Upper lobe of left lung (tissue), 6 donors: Measurements from ENCODE around the gene SHISA6. TPM values are rescaled to one million over a fixed set of nuclear protein-coding genes. Genes with fewer than 3 reads are reported as not detected.

ENCODE experiments used
- ATAC-seq, 2 donors: fragments of 200-7000 bp; cut with Tn5 transposase; one replicate each; pipeline ENCODE4 v1.9.1; 2022; ENCODE audit warnings: mild to moderate bottlenecking in 2 of 2, moderate library complexity in 2 of 2; ENCODE audit not compliant: low FRiP score in 2 of 2
- DNase-seq, 2 donors: peaks; one replicate each; pipeline ENCODE4 v3.0.0-alpha.2; 2019 to 2020
- H3K27ac ChIP-seq, 4 donors: fragments of 200-600 bp; sonication (generic); one replicate each; pipeline ENCODE4 v1.5.1; 2016 to 2019
- H3K27me3 ChIP-seq, 4 donors: fragments of 200-600 bp; sonication (generic); one replicate each; pipeline ENCODE4 v1.5.1; 2017 to 2019
- H3K36me3 ChIP-seq, 4 donors: fragments of 200-600 bp; sonication (generic); one replicate each; pipeline ENCODE4 v1.5.1; 2016 to 2019
- H3K4me1 ChIP-seq, 4 donors: fragments of 200-600 bp; sonication (generic); one replicate each; pipeline ENCODE4 v1.5.1; 2018 to 2019
- H3K4me3 ChIP-seq, 4 donors: fragments of 200-600 bp; sonication (generic); one replicate each; pipeline ENCODE4 v1.5.1; 2017 to 2019; ENCODE audit warnings: mild to moderate bottlenecking in 2 of 4, moderate library complexity in 1 of 4
- H3K9me3 ChIP-seq, 4 donors: fragments of 200-600 bp; sonication (generic); one replicate each; pipeline ENCODE4 v1.5.1; 2018 to 2019
- EP300 ChIP-seq, 4 donors: sonication (generic); formaldehyde crosslinking; IDR thresholded peaks; one replicate each; pipeline ENCODE4 v1.5.1; 2017; ENCODE audit warnings: antibody characterized with exemption in 4 of 4, control low read depth in 2 of 4
- POLR2A ChIP-seq, 4 donors: fragments of 450-650 bp; IDR thresholded peaks; one replicate each; pipeline ENCODE4 v1.5.1; 2016 to 2017; ENCODE audit warnings: antibody characterized with exemption in 4 of 4, mild to moderate bottlenecking in 2 of 4
- POLR2AphosphoS5 ChIP-seq, 2 donors: sonication (generic); formaldehyde crosslinking; IDR thresholded peaks; one replicate each; pipeline ENCODE4 v1.5.1; 2017; ENCODE audit warnings: antibody characterized with exemption in 2 of 2
- WGBS, 2 donors: methylation state at CpG; one replicate each; pipeline ENCODE4 v1.1.5; 2017 to 2018; 5-methylcytosine and 5-hydroxymethylcytosine counted together
- total RNA-seq, 6 donors: library from RNA; depleted of rRNA in 4 of 6; stranded (reverse); fragments of >200 nt in 4 of 6; gene quantifications; one replicate each; pipeline versions ENCODE4 v1.1.0 to v1.2.1, GENCODE V29; 2016 to 2021
- TF ChIP-seq, protein P1 (sequence below), 6 experiments: fragments of 450-650 bp in 4 of 6; fragments of 200-600 bp in 2 of 6; sonication (generic) in 2 of 6; IDR thresholded peaks; one replicate each; pipeline ENCODE4 v1.5.1; 2016 to 2019; ENCODE audit warnings: antibody characterized with exemption in 6 of 6
- donor health status: DM: no; HTN: no; CAD: no; lungs with moderate emphysema.
- donor health status: DM: no; HTN: yes; CAD: no; lungs with severe emphysema.

SHISA6 gene
- total RNA-seq, 6 donors from 2014 or later: 0.03 to 1.2 (median 0.74) TPM; not detected in 2

DNA sequence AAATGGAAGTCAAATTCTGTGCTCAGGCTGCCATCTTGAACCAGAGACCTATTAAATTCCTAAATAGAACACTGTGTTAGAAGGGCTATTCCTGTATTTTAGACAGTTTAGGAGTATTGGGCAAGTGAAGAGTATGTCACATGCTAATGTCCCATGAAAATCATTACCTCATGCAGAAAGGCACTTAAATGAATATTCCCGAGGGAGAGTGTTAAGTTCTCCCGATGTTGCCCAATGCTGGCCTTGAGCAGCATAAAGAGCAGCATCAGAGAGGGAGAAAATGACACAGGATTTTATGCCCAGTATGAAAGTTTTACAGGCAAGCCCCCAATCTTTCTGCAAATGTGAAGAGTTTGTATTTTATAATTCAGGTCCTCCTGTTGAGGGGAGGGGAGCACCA, 28.2 kb upstream of the SHISA6 start:
- H3K4me3 ChIP-seq: no peak overlapping the region
- no peaks in the 10 kb centered on the region for H3K4me1 ChIP-seq
- no peak overlapping the region for H3K27ac ChIP-seq
- H3K27me3 ChIP-seq: no peaks in the 10 kb centered on the region
- no peak for TF ChIP-seq EP300 (IDR thresholded peaks at IDR 0.05)
- H3K9me3 ChIP-seq: peaks cover 0 to 9% (median 0%) of the 10 kb centered on the region in 4 donors
- ATAC-seq: no peak
- 91 to 97% methylated on average over 2 of the region's 2 CpGs for WGBS, 2 donors
- H3K36me3 ChIP-seq: no peaks in the 10 kb centered on the region
- DNase-seq: no peak

DNA sequence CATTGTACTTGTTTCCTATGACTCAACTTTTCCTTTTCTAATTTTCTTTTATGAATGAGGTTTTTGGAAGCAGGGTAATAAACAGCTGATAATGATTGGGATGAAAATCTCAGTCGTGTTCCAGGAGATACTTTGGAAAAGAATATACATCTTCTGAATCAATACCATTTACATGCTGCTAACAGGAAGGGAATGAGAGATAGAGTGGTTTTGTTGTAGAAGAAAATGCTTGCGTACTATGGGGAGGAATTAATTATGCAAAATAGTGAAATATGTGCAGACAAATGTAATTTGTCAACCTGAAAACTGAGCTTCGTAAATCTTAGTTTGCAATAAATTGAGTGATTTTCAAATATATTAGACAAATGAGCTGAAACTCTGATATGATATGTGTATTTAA, 24.0 kb upstream of the SHISA6 start:
- ATAC-seq: no peak
- TF ChIP-seq, protein P1, sequence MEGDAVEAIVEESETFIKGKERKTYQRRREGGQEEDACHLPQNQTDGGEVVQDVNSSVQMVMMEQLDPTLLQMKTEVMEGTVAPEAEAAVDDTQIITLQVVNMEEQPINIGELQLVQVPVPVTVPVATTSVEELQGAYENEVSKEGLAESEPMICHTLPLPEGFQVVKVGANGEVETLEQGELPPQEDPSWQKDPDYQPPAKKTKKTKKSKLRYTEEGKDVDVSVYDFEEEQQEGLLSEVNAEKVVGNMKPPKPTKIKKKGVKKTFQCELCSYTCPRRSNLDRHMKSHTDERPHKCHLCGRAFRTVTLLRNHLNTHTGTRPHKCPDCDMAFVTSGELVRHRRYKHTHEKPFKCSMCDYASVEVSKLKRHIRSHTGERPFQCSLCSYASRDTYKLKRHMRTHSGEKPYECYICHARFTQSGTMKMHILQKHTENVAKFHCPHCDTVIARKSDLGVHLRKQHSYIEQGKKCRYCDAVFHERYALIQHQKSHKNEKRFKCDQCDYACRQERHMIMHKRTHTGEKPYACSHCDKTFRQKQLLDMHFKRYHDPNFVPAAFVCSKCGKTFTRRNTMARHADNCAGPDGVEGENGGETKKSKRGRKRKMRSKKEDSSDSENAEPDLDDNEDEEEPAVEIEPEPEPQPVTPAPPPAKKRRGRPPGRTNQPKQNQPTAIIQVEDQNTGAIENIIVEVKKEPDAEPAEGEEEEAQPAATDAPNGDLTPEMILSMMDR (IDR thresholded peaks at IDR 0.05): no peak
- TF ChIP-seq POLR2A (IDR thresholded peaks at IDR 0.05) (no peak), EP300 (IDR thresholded peaks at IDR 0.05) (no peak), POLR2AphosphoS5 (IDR thresholded peaks at IDR 0.05) (no peak)

GRCh38 chr17:11221196-11221595, 19.8 kb upstream of the SHISA6 start:
- peaks cover 0 to 8% (median 0%) of the 10 kb centered on the region in 4 donors for H3K4me1 ChIP-seq
- no peaks in the 10 kb centered on the region for H3K27me3 ChIP-seq
- ATAC-seq (peak in 1 of 2 donors; percentile 9), DNase-seq (no peak)
- WGBS, 2 donors: 72 to 75% methylated on average over 3 to 4 of the region's 4 CpGs
- TF ChIP-seq EP300 (IDR thresholded peaks at IDR 0.05): no peak
- no peak for TF ChIP-seq POLR2A (IDR thresholded peaks at IDR 0.05)
- no peak for TF ChIP-seq POLR2AphosphoS5 (IDR thresholded peaks at IDR 0.05)
- TF ChIP-seq, protein P1 (IDR thresholded peaks at IDR 0.05): no peak
- no peak overlapping the region for H3K4me3 ChIP-seq
- H3K36me3 ChIP-seq: no peaks in the 10 kb centered on the region
- H3K27ac ChIP-seq: no peak overlapping the region
- no peaks in the 10 kb centered on the region for H3K9me3 ChIP-seq

More for the DNA sequence above, 24.0 kb upstream of the SHISA6 start:
- H3K27ac ChIP-seq: no peak overlapping the region
- no peaks in the 10 kb centered on the region for H3K27me3 ChIP-seq
- no peak for DNase-seq
- no peaks in the 10 kb centered on the region for H3K36me3 ChIP-seq
- WGBS, 2 donors: 73 to 79% methylated on average over 3 of the region's 3 CpGs
- no peak overlapping the region for H3K4me3 ChIP-seq
- peaks cover 0 to 4% (median 0%) of the 10 kb centered on the region in 4 donors for H3K4me1 ChIP-seq
- no peaks in the 10 kb centered on the region for H3K9me3 ChIP-seq

- TF ChIP-seq, protein P1 (IDR thresholded peaks at IDR 0.05): no peak
- TF ChIP-seq POLR2A (IDR thresholded peaks at IDR 0.05): no peak
- TF ChIP-seq EP300 (IDR thresholded peaks at IDR 0.05): no peak
- TF ChIP-seq POLR2AphosphoS5 (IDR thresholded peaks at IDR 0.05): no peak
- H3K4me1 ChIP-seq: peaks cover 0 to 8% (median 0%) of the 10 kb centered on the region in 4 donors
- ATAC-seq (no peak), DNase-seq (no peak)
- H3K27ac ChIP-seq: no peak overlapping the region
- WGBS, 2 donors: 12 to 25% methylated on average over 5 of the region's 5 CpGs
- H3K27me3 ChIP-seq: no peaks in the 10 kb centered on the region
- no peak overlapping the region for H3K4me3 ChIP-seq
- H3K36me3 ChIP-seq: no peaks in the 10 kb centered on the region
- H3K9me3 ChIP-seq: no peaks in the 10 kb centered on the region
Observed at GRCh38 chr17:11221721-11222120, 19.3 kb upstream of the SHISA6 start.

DNA sequence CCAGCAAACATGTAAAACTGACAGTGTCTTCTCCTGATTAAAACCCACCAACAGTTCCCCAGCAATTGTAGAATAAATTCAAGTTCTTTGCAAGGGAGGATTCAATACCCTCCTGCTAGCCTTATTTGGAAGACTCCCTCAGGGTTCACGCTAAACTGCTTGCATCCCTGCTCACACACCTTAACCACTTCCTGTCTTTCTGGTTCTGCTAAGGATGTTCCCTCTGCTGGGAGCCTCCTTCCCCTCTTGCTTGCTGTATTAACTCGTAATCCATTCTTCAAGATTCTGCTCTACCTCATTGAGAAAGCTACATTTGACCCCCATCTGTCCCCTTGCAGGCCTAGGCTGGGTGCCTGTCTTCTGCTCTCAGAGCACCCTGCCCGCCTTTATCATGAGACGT, 2.3 kb upstream of the SHISA6 start:
- H3K36me3 ChIP-seq: no peaks in the 10 kb centered on the region
- H3K27ac ChIP-seq: no peak overlapping the region
- ATAC-seq (no peak), DNase-seq (no peak)
- no peak for TF ChIP-seq POLR2A (IDR thresholded peaks at IDR 0.05)
- no peak for TF ChIP-seq EP300 (IDR thresholded peaks at IDR 0.05)
- no peak for TF ChIP-seq POLR2AphosphoS5 (IDR thresholded peaks at IDR 0.05)
- TF ChIP-seq, protein P1 (IDR thresholded peaks at IDR 0.05): no peak
- H3K4me1 ChIP-seq: peaks cover 0 to 19% (median 0%) of the 10 kb centered on the region in 4 donors
- peaks cover 0 to 27% (median 10%) of the 10 kb centered on the region in 4 donors for H3K27me3 ChIP-seq
- 17 to 19% methylated on average over 4 of the region's 4 CpGs for WGBS, 2 donors
- H3K4me3 ChIP-seq: no peak overlapping the region
- no peaks in the 10 kb centered on the region for H3K9me3 ChIP-seq
